ENCODE data around the gene CASR.

Gene CASR

DNA sequence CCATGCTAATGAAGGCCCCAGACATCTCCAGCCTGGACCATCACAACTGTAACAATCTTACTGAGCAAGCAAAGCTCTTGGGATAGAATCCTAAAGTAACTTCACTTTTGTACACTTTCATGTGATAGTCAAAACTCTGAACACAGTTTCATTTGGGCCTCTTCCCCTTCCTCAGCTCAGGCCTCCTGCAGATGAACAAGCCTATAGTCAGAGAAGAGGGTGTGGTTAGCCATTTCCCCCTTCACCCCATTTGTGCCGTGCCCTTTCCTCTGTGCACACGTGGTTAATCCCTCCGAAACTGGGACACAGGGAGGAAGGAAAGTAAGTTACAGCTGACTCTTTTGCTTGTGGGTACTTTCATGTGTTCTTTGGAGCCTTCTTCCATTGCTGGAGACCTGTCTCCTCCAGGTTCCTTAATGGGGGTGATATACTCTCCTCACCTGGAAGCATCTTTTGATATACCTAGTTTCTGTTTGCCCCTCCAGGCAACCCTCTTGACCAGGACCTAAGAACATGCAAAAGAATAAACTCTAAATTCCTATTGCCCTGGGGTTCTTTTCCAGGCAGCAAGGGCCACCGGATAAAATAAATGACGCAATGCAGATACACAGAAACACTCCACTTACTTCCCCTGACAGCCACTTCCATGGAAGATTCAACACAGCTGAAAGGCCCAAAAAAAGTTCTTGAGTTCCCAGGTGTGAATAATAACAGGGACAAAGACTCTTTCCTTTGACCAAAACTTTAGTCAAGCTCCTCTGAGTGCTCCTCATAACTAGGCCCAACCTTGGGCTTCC, 112.0 kb downstream of the CASR start:
- TF ChIP-seq, protein P1, sequence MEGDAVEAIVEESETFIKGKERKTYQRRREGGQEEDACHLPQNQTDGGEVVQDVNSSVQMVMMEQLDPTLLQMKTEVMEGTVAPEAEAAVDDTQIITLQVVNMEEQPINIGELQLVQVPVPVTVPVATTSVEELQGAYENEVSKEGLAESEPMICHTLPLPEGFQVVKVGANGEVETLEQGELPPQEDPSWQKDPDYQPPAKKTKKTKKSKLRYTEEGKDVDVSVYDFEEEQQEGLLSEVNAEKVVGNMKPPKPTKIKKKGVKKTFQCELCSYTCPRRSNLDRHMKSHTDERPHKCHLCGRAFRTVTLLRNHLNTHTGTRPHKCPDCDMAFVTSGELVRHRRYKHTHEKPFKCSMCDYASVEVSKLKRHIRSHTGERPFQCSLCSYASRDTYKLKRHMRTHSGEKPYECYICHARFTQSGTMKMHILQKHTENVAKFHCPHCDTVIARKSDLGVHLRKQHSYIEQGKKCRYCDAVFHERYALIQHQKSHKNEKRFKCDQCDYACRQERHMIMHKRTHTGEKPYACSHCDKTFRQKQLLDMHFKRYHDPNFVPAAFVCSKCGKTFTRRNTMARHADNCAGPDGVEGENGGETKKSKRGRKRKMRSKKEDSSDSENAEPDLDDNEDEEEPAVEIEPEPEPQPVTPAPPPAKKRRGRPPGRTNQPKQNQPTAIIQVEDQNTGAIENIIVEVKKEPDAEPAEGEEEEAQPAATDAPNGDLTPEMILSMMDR (IDR thresholded peaks at IDR 0.05; ENCODE audit: insufficient read depth, missing control alignments): no peak
- no peak for FAIRE-seq
- DNase-seq (ENCODE audit: insufficient read length, low spot score): no peak

DNA sequence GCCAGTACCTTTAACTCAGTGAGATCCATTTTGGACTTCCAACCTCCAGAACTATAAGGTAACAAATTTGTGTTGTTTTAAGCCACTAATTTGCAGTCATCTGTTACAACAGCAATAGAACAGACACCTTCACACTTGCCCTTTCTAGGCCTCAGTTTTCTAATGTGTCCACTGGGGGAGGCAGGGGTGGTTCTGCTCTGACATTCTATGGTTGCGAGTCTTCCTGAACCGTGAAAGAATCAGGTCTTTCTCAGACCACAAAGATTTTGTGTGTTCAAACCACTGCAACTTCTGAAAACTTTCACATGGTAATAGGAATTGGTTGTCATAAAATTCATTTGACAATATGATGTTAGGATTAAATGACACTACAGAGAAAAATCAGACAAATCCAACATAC, 114.8 kb downstream of the CASR start:
- no peak for FAIRE-seq
- DNase-seq (ENCODE audit: insufficient read length, low spot score): no peak
- TF ChIP-seq, protein P1 (IDR thresholded peaks at IDR 0.05; ENCODE audit: insufficient read depth, missing control alignments): no peak

DNA sequence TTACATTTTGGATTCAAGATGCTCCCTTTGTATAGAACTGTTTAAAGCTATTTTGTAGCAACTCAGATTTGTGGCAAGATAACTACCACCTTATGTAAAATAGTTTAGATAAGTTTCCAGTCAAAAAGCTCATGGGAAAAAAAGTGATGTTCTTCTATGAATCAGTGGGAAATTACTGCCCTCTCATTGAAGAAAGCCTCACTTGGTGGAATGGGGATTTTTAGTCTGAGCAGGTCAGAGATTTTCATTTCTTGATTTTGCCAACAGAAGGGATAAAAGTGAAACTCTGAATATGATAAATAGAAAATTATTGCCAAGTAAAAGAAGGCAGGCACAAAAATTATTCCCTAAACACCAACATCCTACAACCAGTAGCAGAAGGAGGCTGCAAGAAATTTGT, 115.7 kb downstream of the CASR start:
- no peak for DNase-seq (ENCODE audit: insufficient read length, low spot score)
- TF ChIP-seq, protein P1 (IDR thresholded peaks at IDR 0.05; ENCODE audit: insufficient read depth, missing control alignments): no peak
- no peak for FAIRE-seq

DNA sequence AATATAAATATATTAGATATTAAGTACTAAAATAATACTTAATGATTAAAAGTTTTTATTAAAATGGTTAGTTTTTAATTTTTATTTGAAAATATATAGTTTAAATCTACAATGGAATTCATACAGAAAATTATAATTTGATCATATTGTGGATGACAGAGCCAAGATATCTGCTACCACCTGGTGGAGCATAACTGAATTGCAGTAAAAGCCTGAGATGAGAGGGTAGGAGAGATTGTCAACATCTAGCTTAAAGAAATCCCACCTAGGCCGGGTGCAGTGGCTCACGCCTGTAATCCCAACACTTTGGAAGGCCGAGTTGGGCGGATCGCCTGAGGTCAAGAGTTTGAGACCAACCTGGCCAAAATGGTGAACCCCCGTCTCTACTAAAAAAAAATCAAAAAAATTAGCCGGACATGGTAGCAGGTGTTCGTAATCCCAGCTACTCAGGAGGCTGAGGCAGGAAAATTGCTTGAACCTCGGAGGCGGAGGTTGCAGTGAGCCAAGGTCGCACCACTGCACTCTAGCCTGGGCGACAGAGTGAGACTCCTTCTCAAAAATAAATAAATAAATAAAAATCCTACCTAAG, 116.5 kb downstream of the CASR start:
- FAIRE-seq: no peak
- DNase-seq (ENCODE audit: insufficient read length, low spot score): no peak
- TF ChIP-seq, protein P1 (IDR thresholded peaks at IDR 0.05; ENCODE audit: insufficient read depth, missing control alignments): peak; percentile 52

DNA sequence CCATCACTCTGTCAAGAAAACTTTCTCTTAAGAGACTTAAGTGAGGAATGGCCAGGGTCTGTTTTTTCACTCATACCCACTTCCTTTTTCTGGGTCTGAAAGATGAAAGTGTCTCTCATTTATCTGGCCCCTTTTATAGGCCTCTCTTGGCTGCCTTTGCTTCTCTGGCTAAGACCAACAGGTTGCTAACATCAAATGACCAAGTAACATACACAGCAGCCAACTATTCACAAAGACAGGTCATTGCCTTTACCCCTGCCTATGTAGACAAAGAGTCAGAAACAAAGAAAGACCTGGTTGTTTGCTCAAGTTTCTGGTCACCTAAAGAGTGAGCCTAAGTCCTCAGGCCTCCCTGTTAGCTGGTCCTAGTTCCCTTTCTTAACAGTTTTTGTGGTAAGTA, 117.6 kb downstream of the CASR start:
- FAIRE-seq: no peak
- DNase-seq (ENCODE audit: insufficient read length, low spot score): no peak
- TF ChIP-seq, protein P1 (IDR thresholded peaks at IDR 0.05; ENCODE audit: insufficient read depth, missing control alignments): no peak

DNA sequence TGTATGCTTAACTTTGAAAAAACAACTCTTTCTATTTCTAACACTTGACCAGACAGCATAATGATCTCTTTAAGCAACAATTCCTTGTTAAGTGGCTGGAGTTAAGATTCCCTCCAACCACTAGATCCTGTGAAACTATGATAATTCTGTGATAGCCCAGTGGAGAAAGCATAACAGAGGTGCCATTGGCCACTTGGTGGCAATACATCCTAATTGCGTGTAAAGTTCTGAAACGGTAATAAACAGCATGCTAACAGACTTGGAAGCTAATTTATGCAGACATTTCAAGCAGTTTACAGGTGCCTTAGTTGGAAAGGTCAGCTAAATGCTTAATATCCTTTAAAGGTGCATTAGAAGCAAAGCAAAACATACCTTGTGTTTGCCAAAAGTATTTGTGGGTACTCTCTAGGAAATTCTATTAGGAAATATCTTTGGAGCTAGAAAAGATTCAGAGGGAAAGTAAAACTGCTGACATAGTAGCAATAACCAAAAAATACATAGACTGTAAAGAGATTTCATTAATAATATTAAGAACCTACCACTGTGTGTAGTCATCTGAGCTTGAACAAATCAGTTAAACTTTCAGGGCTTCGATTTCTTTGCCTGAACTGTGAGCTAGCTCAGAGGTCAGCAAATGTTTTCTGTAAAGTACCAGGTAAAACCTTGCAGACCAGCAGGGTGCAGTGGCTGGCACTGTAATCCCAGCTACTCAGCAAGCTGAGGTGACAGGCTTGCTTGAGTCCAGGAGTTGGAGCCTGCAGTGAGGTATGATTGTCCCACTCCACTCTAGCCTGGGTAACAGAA, 122.6 kb downstream of the CASR start:
- DNase-seq (ENCODE audit: insufficient read length, low spot score): no peak
- TF ChIP-seq, protein P1 (IDR thresholded peaks at IDR 0.05; ENCODE audit: insufficient read depth, missing control alignments): peak; percentile 41
- no peak for FAIRE-seq
